AG10803 (cell line): ENCODE data around the gene IDE.
"Not testable (repeated sequence)": the region's sequence is repeated elsewhere in the genome, so short reads cannot be mapped to it uniquely, and the experiment has no call there.

Source experiments
- DNase-seq: peaks from one replicate; pipeline ENCODE4 v3.0.0; 2010; ENCODE audit warnings: low read depth
- H3K4me3 ChIP-seq: 2 replicates; pipeline ENCODE4 v1.5.1; 2011; ENCODE audit warnings: mild to moderate bottlenecking, low read length, control low read depth
- CTCF ChIP-seq: conservative IDR thresholded peaks from 2 replicates; pipeline ENCODE4 v1.5.1; 2011; ENCODE audit warnings: mild to moderate bottlenecking, low read length, control low read depth, inconsistent platforms

The IDE gene

GRCh38 chr10:92593619-92594588, 20.0 kb upstream of the IDE start:
- TF ChIP-seq CTCF, result no peak
- peak overlapping the region; percentile 80 for H3K4me3 ChIP-seq
- no peak for DNase-seq

DNA sequence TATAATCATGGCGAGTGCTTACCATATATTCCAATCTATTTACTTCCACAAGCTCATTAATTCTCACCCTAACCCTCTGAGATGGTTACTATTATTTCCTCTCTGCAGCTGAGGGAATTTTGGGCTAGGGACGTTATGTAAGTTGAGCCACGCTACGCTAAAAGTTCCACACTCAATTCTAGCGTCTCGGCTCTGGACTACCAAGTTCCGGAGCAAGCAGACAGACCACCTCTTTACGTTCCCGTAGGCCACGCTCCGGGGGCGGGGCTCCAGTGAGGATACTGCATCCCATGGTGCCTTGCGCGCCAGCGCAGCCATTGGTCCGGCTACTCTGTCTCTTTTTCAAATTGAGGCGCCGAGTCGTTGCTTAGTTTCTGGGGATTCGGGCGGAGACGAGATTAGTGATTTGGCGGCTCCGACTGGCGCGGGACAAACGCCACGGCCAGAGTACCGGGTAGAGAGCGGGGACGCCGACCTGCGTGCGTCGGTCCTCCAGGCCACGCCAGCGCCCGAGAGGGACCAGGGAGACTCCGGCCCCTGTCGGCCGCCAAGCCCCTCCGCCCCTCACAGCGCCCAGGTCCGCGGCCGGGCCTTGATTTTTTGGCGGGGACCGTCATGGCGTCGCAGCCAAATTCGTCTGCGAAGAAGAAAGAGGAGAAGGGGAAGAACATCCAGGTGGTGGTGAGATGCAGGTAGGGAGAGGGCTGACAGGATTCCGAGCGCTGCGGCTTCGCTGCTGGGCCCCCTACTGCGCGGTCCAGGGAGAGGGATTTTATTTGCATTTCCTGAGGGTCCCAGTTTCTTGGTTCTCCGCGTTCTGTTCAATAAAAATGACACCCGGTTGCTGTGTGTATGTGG, 19.1 kb upstream of the IDE start, which contains the start of gene KIF11:
Gene KIF11 (plus strand): TSS at position 370 of the 858 bp plus-strand sequence. CDS start 246 bp downstream, at position 616.
- no peak for TF ChIP-seq CTCF
- H3K4me3 ChIP-seq, result peak within 1 kb of the TSS; percentile 80
- DNase-seq, result peak; percentile 94

DNA sequence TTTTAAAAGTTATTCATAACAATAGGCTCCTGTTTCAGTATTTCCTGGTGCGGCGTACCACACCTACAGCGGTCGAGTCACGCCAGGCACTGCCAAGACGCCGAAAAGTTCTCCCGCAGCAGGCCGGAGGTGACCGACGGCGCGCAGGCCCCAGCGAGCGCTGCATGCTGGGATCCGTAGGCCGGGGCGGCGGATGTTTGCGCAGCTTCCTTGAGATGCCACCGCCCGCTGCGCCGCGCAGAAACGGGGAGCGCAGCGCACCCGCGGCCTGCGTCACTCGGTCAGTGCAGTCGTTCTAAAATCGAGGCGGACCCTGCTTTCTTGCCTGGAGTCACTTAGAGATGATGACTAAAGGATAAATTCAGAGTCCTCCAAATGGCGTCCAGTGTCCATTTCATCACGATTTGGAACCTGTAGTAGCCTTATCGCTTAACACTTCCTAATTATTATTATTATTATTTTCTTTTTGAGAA, 17.7 kb upstream of the IDE start:
- 0 out of 2 replicates have a peak, but pooled peaks have one; percentile 3 for TF ChIP-seq CTCF
- DNase-seq, result peak; percentile 94
- peak overlapping the region; percentile 80 for H3K4me3 ChIP-seq

GRCh38 chr10:92590623-92591549, 17.0 kb upstream of the IDE start:
- peak; percentile 62 for DNase-seq
- peak; percentile 52 for TF ChIP-seq CTCF
- H3K4me3 ChIP-seq, result peak overlapping the region; percentile 80

DNA sequence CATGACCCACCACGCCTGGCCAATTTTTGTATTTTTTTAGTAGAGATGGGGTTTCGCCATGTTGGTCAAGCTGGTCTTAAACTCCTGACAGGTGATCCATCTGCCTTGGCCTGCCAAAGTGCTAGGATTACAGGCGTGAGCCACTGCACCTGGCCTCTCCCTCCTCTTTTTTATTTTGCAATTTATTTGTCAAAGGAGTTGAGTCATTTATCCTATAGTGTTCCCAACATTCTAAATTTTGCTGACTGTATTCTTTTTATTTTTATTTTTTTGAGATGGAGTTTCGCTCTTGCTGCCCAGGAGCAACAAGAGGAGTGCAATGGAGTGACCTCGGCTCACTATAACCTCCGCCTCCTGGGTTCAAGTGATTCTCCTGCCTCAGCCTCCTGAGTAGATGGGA, 8.5 kb upstream of the IDE start:
- DNase-seq, H3K4me3 ChIP-seq: not testable (repeated sequence)

DNA sequence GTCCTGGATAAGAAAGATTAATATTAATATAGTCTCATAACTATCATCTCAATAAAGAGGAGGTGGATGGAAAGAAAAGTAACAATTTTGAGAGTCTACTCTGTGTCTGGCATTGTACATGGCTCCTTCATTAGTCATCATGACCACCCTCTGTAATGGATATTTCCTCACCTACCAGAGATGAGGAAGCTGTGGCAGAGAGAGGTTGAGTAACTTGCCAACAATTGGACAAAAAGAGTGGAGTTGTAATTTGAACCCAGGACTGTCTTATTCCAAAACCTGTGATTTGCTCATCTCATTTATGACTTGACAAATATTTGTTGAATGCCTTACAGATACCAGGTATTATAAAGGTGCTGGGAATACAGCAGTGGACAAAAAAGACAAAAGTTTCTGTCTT, 2.1 kb upstream of the IDE start:
- TF ChIP-seq CTCF, result no peak
- no peak overlapping the region for H3K4me3 ChIP-seq
- DNase-seq, result peak; percentile 69
